ENCODE results near the gene SLC26A1. TPM values are rescaled to one million over a fixed set of nuclear protein-coding genes. Genes with fewer than 3 reads are reported as not detected.

Gene SLC26A1
- polyA plus RNA-seq, 4 donors: 6.7 to 17.3 (median 13.6) TPM

DNA sequence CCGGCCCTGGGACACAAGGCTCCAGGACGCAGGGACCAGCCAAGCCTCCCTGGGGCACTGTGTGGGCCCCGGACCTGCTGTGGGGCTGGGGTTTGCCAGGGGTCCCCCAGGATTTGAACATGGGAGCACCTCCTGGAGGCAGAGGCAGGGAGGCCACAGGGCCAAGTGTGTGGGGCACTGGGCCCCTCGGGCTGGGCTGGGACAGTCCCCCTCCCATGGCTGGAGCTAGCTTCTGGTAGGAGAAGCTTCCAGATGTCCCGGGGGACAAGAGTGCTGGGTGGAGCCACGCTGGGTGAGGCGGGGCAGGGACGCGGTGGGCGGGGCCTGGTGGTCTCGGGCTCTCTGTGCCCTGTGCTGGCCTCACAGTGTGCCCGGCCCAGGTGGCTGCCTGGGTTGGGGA lies 36.8 kb upstream of the SLC26A1 start:
- no peak for DNase-seq (ENCODE audit: low read depth in 4 of 4, low spot score in 2 of 4)

DNA sequence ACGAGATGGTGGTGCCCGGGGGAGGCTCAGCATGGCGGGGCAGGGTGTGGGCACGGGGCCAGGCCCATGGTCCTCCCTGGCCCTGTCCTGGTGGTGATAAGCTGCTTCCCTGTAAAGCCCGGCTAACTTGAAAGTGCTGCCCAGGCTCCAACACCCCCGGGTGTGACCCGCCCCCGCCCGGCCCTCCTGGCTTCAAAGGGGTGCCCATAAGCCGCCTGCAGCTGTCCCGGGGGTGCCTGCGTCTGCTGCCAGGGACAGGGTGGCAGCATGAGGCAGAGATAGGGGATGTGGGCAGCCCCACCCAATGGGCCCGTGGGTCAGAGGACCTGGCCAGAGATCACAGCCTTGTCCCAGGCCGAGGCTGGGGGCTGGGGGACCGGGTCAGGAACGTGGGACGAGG lies 36.3 kb upstream of the SLC26A1 start:
- DNase-seq (ENCODE audit: low read depth in 4 of 4, low spot score in 2 of 4): no peak

DNA sequence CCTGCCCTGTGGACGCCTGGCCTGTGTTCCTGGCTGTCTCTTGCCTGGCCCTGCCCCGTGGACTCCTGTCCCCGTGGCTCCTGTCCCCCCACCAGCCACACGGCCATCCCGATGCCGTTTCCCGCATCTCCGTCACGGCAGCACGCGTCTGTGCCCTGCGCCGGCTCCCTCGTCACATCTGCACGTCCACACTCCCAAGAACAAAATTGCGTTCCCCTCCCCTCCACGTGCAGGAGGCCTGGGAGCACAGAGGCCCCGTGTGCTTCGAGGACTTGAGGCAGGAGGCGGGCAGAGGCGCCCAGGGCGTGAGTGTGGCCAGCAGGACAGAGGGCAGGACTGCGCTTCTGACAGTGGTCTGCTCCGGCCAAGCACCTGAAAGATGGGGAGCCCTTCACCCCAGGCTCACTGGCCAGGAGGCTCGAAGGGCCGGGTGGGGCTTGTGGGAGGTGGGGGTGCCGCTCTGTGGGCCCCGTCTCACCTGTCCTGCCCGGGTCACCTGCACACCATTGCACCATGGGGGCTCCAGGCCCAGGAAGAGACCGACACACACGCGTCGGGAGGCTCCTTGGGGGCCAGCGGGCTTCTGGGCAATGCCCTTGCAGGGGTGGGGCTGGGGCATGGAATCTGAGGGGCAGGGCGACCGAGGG lies 35.5 kb upstream of the SLC26A1 start:
- DNase-seq (ENCODE audit: low read depth in 4 of 4, low spot score in 2 of 4): no peak

DNA sequence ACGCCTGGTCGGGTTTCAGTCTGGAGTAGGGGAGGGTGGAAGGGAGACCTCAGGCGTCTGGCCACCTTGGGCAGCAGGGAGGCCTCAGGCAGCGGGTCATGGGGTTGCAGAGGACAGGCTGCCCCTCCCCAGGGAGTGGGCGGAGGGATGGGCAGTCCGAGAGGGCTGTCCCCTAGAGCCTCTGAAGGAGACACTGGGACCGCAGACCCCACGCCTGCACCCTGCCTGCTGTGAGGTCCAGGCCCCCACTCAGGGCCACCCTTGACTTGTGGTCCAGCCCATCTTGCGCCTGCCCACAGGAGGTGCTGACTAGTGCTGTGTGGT lies 34.7 kb upstream of the SLC26A1 start:
- no peak for DNase-seq (ENCODE audit: low read depth in 4 of 4, low spot score in 2 of 4)

DNA sequence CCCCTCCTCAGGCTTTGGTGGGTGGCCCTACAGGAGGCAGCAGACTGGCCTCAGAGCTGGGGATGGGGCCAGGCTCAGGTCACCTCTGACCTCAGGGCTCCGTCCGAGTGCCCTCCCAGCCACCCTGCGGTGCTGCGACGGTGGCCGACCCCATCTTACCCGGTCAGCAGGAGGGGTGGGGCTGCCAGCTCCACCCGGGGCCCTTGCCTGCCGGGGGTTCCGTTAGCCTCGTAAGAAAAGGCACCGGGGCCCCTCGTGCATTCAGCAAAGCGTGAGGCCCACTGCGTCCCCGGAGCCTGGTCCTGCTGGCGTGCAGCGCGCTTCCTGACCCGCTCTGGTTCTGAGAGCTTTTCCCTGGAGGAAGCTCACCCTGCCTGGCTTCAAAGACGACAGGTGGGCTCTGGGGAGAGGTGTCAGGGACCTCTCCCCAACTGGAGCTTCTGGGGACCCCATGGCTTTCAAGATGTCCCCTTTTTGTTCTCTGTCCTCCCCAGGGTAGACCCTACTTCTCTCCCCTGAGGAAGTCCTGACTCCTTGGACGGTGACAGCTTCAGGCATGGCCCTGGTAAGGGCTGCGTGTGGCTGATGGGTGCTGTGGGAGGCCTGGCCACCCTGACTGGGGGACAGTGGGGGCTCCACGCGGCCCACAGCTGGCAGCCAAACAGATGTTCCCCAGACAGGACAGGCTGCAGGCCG lies 34.2 kb upstream of the SLC26A1 start:
- DNase-seq (ENCODE audit: low read depth in 4 of 4, low spot score in 2 of 4): no peak

DNA sequence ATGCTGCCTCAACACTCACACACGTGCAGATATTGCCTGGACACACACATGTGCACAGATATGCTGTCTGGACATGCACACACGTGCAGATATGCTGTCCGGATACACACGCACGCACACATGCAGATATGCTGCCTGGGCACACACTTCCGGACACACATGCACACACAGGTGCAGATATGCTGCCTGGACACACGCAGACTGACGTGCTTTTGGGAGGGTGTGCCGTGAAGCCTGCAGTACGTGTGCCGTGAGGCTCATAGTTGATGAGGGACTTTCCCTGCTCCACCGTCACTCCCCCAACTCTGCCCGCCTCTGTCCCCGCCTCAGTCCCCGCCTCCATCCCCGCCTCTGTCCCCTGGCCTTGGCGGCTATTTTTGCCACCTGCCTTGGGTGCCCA lies 32.9 kb upstream of the SLC26A1 start:
- no peak for DNase-seq (ENCODE audit: low read depth in 4 of 4, low spot score in 2 of 4)

DNA sequence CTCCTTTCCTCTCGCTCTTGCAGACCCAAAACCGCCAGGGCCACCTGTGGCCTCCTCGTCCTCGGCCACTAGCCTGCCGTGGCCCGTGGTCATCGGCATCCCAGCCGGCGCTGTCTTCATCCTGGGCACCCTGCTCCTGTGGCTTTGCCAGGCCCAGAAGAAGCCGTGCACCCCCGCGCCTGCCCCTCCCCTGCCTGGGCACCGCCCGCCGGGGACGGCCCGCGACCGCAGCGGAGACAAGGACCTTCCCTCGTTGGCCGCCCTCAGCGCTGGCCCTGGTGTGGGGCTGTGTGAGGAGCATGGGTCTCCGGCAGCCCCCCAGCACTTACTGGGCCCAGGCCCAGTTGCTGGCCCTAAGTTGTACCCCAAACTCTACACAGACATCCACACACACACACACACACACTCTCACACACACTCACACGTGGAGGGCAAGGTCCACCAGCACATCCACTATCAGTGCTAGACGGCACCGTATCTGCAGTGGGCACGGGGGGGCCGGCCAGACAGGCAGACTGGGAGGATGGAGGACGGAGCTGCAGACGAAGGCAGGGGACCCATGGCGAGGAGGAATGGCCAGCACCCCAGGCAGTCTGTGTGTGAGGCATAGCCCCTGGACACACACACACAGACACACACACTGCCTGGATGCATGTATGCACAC lies 31.8 kb upstream of the SLC26A1 start:
- DNase-seq (ENCODE audit: low read depth in 4 of 4, low spot score in 2 of 4): no peak

DNA sequence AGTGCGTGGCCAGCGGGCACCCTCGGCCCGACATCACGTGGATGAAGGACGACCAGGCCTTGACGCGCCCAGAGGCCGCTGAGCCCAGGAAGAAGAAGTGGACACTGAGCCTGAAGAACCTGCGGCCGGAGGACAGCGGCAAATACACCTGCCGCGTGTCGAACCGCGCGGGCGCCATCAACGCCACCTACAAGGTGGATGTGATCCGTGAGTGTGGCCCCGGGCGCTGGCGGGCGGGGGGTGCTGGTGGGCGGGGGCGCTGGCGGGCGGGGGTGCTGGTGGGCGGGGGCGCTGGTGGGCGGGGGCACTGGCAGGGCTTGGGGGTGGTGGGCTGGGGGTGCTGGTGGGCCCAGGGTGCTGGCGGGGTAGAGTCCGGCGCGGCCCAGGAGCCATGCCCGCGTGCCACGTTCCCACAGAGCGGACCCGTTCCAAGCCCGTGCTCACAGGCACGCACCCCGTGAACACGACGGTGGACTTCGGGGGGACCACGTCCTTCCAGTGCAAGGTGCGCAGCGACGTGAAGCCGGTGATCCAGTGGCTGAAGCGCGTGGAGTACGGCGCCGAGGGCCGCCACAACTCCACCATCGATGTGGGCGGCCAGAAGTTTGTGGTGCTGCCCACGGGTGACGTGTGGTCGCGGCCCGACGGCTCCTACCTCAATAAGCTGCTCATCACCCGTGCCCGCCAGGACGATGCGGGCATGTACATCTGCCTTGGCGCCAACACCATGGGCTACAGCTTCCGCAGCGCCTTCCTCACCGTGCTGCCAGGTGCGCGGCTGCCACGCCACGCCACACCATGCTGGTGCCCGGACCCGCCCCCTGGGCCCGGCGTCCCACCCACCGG lies 30.9 kb upstream of the SLC26A1 start:
- no peak for DNase-seq (ENCODE audit: low read depth in 4 of 4, low spot score in 2 of 4)

DNA sequence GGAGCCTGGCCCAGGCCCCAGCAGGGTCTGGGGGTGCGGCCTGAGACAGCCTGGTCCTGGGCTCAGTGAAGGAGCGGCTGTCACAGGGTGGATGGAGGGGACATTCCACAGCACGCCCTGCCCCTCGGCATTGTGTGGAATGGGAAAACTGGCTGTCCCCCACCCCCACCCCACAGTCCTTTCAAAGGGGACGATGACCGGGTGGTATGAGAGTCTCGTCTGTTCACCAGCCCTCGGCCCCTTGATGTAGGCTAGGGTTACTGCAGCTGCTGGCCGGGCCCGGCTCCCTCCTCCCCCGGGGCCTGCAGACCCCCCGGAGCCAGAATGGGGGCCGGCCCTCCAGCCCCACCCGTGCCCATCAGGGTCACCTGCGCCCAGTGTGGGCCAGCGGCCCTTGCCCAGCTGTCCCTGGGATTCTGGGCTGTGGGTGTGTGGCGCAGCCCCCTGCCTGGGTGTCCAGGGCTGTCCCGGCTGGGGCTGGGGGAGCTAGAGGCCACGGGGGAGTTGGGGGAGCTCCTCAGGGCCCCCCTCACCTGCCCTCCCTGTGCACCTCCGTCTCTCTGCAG lies 30.0 kb upstream of the SLC26A1 start:
- DNase-seq (ENCODE audit: low read depth in 4 of 4, low spot score in 2 of 4): no peak

DNA sequence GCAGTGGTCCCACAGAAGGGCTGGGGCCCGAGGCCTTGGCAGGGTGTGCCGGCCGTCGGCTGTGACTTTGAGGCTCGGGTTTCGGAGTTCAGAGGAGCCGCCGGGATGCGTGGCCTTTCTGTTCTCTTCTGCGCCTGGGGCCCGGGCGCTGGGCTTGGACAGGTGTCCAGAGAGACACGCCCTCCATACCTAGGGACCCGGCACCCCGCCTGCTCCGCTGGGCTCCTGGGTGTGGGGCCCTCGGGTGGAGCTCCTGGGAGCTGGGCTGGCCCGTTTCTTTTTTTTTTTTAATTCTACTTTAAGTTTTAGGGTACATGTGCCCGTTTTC lies 29.5 kb upstream of the SLC26A1 start:
- DNase-seq (ENCODE audit: low read depth in 4 of 4, low spot score in 2 of 4): no peak

DNA sequence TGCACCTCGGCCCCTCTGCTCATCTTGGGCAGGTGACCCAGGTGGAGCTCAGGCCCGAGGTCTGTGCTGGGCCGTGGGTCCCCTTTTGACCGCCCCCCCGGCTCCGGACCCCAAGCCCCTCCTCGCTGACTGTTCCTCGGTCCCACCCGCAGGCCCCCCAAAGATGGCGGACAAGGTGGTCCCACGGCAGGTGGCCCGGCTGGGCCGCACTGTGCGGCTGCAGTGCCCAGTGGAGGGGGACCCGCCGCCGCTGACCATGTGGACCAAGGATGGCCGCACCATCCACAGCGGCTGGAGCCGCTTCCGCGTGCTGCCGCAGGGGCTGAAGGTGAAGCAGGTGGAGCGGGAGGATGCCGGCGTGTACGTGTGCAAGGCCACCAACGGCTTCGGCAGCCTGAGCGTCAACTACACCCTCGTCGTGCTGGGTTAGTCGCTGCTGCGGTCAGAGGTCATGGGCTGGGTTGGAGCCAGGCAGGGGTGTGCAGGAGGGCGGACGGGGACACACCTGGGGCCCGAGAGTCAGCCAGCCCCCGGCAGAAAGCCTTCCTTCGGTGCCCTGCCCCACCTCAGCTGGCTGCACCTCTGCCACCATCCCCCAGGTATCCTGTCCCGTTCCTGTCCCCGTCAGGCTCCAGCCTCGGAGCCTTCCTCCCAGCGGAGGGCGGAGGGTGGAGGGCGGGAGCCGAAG lies 29.0 kb upstream of the SLC26A1 start:
- no peak for DNase-seq (ENCODE audit: low read depth in 4 of 4, low spot score in 2 of 4)

DNA sequence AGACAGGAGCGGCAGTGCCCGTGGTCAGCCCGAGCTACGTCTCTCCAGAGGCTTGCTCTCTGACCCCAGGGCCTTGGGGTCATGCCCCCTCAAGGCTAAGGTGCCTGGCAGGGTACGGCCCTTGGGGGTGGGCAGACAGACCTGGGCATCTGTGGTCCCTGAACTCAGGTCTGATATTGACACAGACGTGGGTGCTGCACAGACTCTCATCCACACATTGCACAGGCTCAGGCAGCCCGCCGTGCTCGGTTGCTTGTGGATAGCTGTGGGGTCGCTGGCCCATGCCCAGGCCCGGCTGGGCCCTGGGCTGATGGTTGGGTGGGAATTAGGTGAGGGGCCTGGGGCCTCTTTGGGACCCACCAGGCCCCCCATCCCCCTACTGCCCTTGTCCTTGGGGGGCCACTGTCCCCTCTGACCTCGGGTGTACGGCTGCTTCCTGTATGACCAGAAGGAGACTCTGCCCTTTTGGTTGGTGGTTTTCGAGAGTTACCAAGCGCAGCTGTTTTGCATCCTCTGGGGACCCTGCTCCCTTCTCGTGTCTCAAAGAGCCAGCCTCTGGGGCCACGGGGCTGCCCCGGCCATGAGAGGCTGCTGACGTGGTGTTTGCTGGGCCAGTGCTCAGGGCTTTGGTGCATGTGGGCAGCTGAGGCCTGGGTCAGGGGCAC lies 28.3 kb upstream of the SLC26A1 start:
- no peak for DNase-seq (ENCODE audit: low read depth in 4 of 4, low spot score in 2 of 4)

DNA sequence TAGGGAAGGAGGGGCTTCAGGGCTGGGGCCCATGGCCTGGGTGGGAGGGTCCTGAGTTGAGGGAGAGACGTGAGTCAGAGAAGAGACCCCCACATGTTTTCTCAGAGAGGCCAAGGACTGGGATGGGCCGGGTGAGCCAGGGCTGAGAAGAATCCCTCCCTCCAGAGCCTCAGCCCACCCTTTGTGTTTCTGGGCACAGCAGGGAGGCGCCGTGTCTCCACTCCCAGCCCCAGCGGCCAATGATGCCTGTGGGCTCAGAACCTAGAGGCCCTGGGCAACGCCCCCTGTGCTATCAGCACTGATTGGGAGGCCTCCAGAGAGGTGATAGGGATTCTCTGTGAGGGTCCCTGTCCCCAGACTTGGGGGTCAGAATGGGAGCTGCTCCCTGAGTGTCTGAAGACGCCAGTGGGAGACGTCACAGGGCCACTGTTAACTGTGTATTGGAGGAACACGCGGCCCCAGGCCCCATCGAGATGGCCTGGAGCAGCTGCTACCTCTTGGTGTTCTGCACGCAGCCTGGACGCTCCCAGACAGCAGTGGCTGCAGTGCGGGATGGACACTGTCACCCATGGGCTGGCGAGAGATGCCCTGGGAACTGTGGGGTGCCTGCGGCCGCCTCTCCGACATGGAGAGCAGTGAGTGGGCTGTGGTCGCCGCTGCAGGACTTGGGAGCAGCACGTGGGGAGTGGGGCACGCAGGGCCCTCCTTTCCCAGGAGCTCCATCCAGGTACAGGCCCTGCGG lies 26.7 kb upstream of the SLC26A1 start:
- no peak for DNase-seq (ENCODE audit: low read depth in 4 of 4, low spot score in 2 of 4)

DNA sequence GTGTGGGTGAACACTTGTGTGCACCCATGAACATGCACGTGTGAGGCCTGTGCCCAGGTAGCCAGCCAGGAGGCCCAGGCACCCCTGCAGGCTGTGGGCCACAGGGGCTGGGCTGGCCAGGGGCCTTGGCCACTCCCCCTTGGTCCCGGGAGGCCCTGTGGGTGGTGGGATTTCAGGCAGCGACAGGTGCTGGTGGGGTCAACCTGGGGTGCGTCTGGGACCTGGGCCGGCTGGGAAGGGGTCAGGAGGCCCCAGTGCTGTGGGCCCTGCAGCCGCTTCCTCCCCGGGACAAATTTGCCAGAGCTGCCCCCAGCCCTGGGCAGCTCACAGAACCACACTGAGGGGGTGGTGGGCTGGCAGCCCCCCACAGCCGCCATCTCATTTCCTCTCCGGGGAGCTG lies 26.1 kb upstream of the SLC26A1 start:
- DNase-seq (ENCODE audit: low read depth in 4 of 4, low spot score in 2 of 4): no peak

DNA sequence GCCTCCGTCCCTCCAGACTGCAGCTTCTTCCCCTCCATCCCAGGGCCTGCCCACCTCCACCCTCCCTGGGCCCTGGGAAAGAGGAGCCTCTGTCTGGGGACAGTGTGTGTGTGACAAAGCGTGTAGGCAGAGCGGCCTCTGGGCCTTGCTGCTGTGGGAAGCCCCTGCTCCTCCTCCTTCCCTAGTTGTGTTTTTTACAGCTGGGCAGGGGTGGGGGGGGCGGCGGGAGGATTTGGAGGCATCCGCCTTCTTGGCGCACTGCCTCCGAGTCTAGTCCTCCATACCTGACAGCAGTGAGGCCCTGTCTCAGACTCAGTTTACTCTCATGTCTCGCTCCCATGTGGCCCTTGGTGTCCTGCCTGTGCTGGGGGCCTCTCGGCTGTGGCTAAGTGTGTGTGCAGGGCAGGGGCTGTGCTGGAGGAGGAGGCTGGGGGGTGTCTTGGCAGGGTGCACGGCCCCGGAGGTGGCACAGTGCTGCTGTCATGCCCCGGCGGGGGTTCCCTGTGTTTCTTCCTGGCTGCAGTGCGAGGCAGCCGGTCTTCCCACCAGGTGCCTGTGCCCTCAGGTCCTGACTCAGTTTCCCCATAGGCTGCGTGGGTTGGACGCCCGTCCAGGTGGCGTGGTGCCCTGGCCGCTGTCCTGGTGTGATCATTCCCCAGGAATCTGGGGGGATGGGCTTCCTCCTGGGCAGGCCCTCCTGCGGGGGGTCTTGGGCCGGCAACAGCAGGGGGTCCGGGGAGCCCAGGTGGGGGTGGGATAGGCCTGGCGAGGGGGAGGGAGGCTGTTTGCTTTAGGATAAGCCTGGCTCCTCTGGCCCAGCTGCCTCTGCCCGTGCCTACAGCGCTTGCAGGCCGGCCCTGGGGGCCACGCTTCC lies 25.2 kb upstream of the SLC26A1 start:
- no peak for DNase-seq (ENCODE audit: low read depth in 4 of 4, low spot score in 2 of 4)

DNA sequence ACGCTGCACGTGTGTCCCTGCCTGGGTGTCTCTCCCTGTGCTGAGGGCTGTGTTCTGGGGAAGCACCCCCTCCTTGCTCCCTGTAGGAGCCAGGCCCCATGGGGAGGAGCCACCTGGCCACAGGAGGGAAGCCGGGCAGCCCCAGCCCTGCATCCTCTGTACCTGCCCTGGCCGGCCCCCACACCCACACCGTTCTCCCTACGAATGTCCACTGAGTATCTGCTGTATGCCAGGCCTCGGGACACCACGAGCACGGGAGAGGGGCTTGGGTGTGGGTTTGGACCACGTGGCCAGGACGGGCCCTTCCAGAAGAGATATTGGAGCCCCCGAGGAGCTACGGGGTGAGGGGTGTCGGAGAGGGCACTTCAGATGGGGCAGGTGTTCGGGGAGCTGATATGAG lies 24.5 kb upstream of the SLC26A1 start:
- no peak for DNase-seq (ENCODE audit: low read depth in 4 of 4, low spot score in 2 of 4)

DNA sequence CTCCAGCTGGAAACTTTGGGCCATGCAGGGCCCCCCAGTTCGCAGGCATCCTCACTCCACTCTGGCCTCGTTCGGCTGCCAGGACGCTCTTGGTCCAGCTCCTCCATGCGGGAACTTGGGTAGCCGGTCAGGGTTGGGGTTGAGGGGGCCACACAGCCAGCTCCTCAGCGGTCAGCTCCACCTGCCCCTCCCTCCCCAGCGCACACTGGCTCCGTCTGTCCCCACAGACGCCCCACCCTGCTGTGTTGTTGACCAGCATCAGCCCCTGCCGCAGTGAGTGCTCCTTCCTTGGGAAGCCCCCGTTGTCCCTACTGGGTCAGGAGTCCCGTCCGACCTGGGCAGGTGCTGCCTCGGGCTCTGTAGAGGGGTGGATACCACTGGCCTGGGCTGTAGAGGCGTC lies 24.0 kb upstream of the SLC26A1 start:
- DNase-seq (ENCODE audit: low read depth in 4 of 4, low spot score in 2 of 4): no peak

DNA sequence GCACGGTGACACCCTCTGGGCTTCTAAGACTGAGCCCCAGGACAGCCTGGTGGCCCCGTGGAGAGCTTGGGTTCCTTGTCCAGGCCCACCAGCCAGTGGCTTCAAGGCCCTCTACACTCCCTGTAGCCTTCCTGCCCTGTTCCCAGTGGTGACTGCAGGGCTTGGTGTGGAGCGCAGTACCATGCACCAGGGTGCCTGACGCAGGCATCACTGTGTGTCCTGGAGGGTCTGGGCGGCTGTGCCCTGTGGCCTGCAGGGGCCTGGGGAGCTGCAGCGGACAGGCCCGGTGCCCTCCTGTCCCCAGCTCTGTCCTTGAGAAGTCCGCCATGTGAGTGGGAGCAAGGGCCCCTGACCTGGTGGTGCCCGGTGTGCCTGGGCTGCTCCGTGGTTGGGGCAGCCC lies 22.5 kb upstream of the SLC26A1 start:
- no peak for DNase-seq (ENCODE audit: low read depth in 4 of 4, low spot score in 2 of 4)

Measured in left renal cortex interstitium (tissue), 4 donors.